Mesenchymal stem cell (in vitro differentiated cells and primary cell): ENCODE results near the gene SEC22A.

Source experiments
- DNase-seq: peaks from one replicate; pipeline ENCODE4 v3.0.0-alpha.2; 2013
- H2AFZ ChIP-seq: one replicate; pipeline ENCODE4 v1.6.1; 2013; ENCODE audit warnings: low read depth, mild to moderate bottlenecking, control low read depth, inconsistent platforms, low read length, moderate library complexity
- H2AK5ac ChIP-seq: 2 replicates; pipeline ENCODE4 v1.6.1; 2013; ENCODE audit warnings: low read length, moderate library complexity, mild to moderate bottlenecking, inconsistent platforms; ENCODE audit not compliant: severe bottlenecking
- H2BK120ac ChIP-seq: one replicate; pipeline ENCODE4 v1.6.1; 2013; ENCODE audit warnings: low read depth, mild to moderate bottlenecking, inconsistent platforms, low read length, moderate library complexity
- H2BK12ac ChIP-seq, 2 experiments: one replicate each; pipeline ENCODE4 v1.6.1; 2013; ENCODE audit warnings: inconsistent platforms in 2 of 2, low read length in 2 of 2, mild to moderate bottlenecking in 2 of 2, moderate library complexity in 2 of 2, control low read depth in 1 of 2
- H2BK15ac ChIP-seq: one replicate; pipeline ENCODE4 v1.6.1; 2013; ENCODE audit warnings: mild to moderate bottlenecking, low read depth, inconsistent platforms; ENCODE audit not compliant: poor library complexity, severe bottlenecking
- H2BK5ac ChIP-seq: 2 replicates; pipeline ENCODE4 v1.6.1; 2013; ENCODE audit warnings: low read depth, mild to moderate bottlenecking, low read length, control low read depth, inconsistent platforms; ENCODE audit not compliant: poor library complexity, severe bottlenecking
- H3K14ac ChIP-seq, 2 experiments: one replicate each; pipeline ENCODE4 v1.6.1; 2013; ENCODE audit warnings: inconsistent platforms in 2 of 2, low read length in 2 of 2, control low read depth in 1 of 2, mild to moderate bottlenecking in 1 of 2, moderate library complexity in 1 of 2
- H3K18ac ChIP-seq, 2 experiments: one replicate each; pipeline ENCODE4 v1.6.1; 2013; ENCODE audit warnings: inconsistent platforms in 2 of 2, low read length in 2 of 2, control low read depth in 1 of 2, low read depth in 1 of 2, mild to moderate bottlenecking in 1 of 2
- H3K23ac ChIP-seq, 2 experiments: one replicate each; pipeline ENCODE4 v1.6.1; 2013; ENCODE audit warnings: inconsistent platforms in 2 of 2, low read length in 2 of 2, mild to moderate bottlenecking in 2 of 2, moderate library complexity in 2 of 2, control low read depth in 1 of 2
- H3K27ac ChIP-seq: 2 replicates; pipeline ENCODE4 v1.5.1; 2013; ENCODE audit warnings: mild to moderate bottlenecking, moderate library complexity, low read length, control low read depth, inconsistent platforms; ENCODE audit not compliant: poor library complexity, severe bottlenecking
- H3K27me3 ChIP-seq, 2 experiments: 2 replicates each; pipeline versions ENCODE4 v1.6.1 to v1.7.0; 2013; ENCODE audit warnings: low read length in 2 of 2, mild to moderate bottlenecking in 2 of 2, moderate library complexity in 2 of 2, control low read depth in 1 of 2, inconsistent platforms in 1 of 2; ENCODE audit not compliant: control insufficient read depth in 1 of 2, insufficient read depth in 1 of 2
- H3K36me3 ChIP-seq, 2 experiments: 2 replicates each; pipeline versions ENCODE4 v1.6.1 to v1.7.0; 2013; ENCODE audit warnings: low read length in 2 of 2, control low read depth in 1 of 2, inconsistent platforms in 1 of 2, low read depth in 1 of 2, mild to moderate bottlenecking in 1 of 2; ENCODE audit not compliant: insufficient read depth in 2 of 2, control insufficient read depth in 1 of 2
- H3K4ac ChIP-seq, 2 experiments: one replicate each; pipeline ENCODE4 v1.6.1; 2013; ENCODE audit warnings: inconsistent platforms in 2 of 2, low read length in 2 of 2, mild to moderate bottlenecking in 2 of 2, moderate library complexity in 2 of 2, control low read depth in 1 of 2, low read depth in 1 of 2
- H3K4me1 ChIP-seq: 2 replicates; pipeline ENCODE4 v1.6.1; 2013; ENCODE audit warnings: low read depth, low read length, control low read depth; ENCODE audit not compliant: control insufficient read depth, insufficient read depth
- H3K4me2 ChIP-seq: 2 replicates; pipeline ENCODE4 v1.6.1; 2013; ENCODE audit warnings: low read length, mild to moderate bottlenecking, inconsistent platforms; ENCODE audit not compliant: poor library complexity, severe bottlenecking
- H3K4me3 ChIP-seq, 2 experiments: 2 replicates each; pipeline versions ENCODE4 v1.5.1 to v1.7.0; 2013; ENCODE audit warnings: low read length in 2 of 2, mild to moderate bottlenecking in 2 of 2, control low read depth in 1 of 2, low read depth in 1 of 2; ENCODE audit not compliant: insufficient read depth in 1 of 2
- H3K79me1 ChIP-seq: replicated peaks from 2 replicates; pipeline ENCODE4 v1.6.1; 2013; ENCODE audit warnings: mild to moderate bottlenecking, control low read depth, low read length, inconsistent platforms; ENCODE audit not compliant: poor library complexity, severe bottlenecking
- H3K9ac ChIP-seq: 2 replicates; pipeline ENCODE4 v1.7.0; 2013; ENCODE audit warnings: mild to moderate bottlenecking, low read length, moderate library complexity
- H3K9me3 ChIP-seq: 2 replicates; pipeline ENCODE4 v1.7.0; 2013; ENCODE audit warnings: mild to moderate bottlenecking, low read length; ENCODE audit not compliant: control insufficient read depth
- H4K8ac ChIP-seq: one replicate; pipeline ENCODE4 v1.6.1; 2013; ENCODE audit warnings: inconsistent platforms, mild to moderate bottlenecking, low read length, moderate library complexity
- H4K91ac ChIP-seq: one replicate; pipeline ENCODE4 v1.6.1; 2013; ENCODE audit warnings: mild to moderate bottlenecking, low read length, inconsistent platforms
- WGBS: methylation state at CpG from one replicate; pipeline ENCODE4 v1.1.7; 2013; ENCODE audit warnings: mixed read lengths; 5-methylcytosine and 5-hydroxymethylcytosine counted together

SEC22A gene

DNA sequence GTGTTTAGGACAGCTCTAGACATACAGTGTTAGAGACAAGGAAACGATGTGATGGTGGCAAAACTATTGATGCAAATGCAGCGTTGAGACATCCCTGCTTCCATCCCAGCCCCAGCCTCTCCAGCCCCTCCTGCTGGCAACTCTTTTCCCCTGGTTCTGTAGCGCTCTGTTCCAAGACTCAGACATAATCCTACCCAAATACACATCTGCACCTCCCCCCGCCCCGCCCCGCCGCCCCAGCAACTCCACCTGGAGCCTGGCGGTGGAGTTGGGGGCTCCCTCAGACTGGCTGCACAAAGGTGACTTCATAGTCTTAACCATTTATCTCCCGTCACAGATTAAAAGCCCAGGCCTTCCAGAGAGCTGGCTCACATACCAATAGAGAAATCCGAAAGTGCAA is 7.2 kb upstream of the SEC22A start:
- H3K27me3 ChIP-seq: no peaks in the 10 kb centered on the region
- H2AK5ac ChIP-seq: no peak overlapping the region
- no peak overlapping the region for H4K8ac ChIP-seq
- no peak overlapping the region for H2BK15ac ChIP-seq
- H3K27ac ChIP-seq: no peak overlapping the region
- H3K36me3 ChIP-seq: no peaks in the 10 kb centered on the region
- no peaks in the 10 kb centered on the region for H3K4me1 ChIP-seq
- no peak overlapping the region for H3K18ac ChIP-seq
- WGBS: 12% methylated on average over 9 of the region's 10 CpGs
- no peak overlapping the region for H3K4me2 ChIP-seq
- H3K79me1 ChIP-seq: no peaks in the 10 kb centered on the region
- H2BK5ac ChIP-seq: no peak overlapping the region
- H2BK120ac ChIP-seq: no peak overlapping the region
- no peak overlapping the region for H3K14ac ChIP-seq
- no peak overlapping the region for H3K4ac ChIP-seq
- H3K9me3 ChIP-seq: peaks cover 6% of the 10 kb centered on the region
- no peak overlapping the region for H2BK12ac ChIP-seq
- H3K23ac ChIP-seq: no peak overlapping the region
- peak; percentile 49 for DNase-seq
- H2AFZ ChIP-seq: no peak overlapping the region
- H4K91ac ChIP-seq: no peak overlapping the region
- H3K4me3 ChIP-seq: no peak overlapping the region
- no peak overlapping the region for H3K9ac ChIP-seq

DNA sequence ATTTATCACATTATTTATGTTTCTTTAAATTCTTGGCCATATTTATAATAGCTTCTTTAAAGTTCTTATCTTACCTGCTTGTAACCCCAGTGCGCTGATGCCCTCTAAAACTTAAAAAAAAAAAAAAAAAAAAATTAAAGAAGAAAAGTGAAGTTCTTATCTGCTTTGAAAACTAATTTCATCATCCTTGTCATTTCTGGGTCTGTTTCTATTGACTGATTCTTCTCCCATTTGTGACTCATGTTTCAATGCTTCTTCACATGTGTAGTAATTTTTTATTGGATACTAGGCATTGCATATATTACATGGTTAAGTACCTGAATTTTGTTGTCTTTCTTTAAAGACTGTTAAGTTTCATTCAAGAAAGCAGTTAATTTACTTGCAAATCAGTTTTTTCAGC is 3.4 kb upstream of the SEC22A start:
- H3K9me3 ChIP-seq: peaks cover 6% of the 10 kb centered on the region
- H2BK15ac ChIP-seq: no peak overlapping the region
- no peak overlapping the region for H3K4me2 ChIP-seq
- no peak overlapping the region for H3K18ac ChIP-seq
- peaks cover 8% of the 10 kb centered on the region for H3K79me1 ChIP-seq
- H2BK120ac ChIP-seq: no peak overlapping the region
- no peak overlapping the region for H3K9ac ChIP-seq
- DNase-seq: no peak
- no peak overlapping the region for H2BK12ac ChIP-seq
- no peak overlapping the region for H3K23ac ChIP-seq
- H3K4me3 ChIP-seq: no peak overlapping the region
- no peaks in the 10 kb centered on the region for H3K36me3 ChIP-seq
- no peak overlapping the region for H3K4ac ChIP-seq
- H2AK5ac ChIP-seq: no peak overlapping the region
- no peak overlapping the region for H2BK5ac ChIP-seq
- no peak overlapping the region for H3K27ac ChIP-seq
- H3K14ac ChIP-seq: no peak overlapping the region
- H2AFZ ChIP-seq: no peak overlapping the region
- H4K8ac ChIP-seq: no peak overlapping the region
- WGBS: no CpG with 5 or more reads among the region's 1 CpG
- peaks cover 4% of the 10 kb centered on the region for H3K4me1 ChIP-seq
- no peak overlapping the region for H4K91ac ChIP-seq
- H3K27me3 ChIP-seq: no peaks in the 10 kb centered on the region

DNA sequence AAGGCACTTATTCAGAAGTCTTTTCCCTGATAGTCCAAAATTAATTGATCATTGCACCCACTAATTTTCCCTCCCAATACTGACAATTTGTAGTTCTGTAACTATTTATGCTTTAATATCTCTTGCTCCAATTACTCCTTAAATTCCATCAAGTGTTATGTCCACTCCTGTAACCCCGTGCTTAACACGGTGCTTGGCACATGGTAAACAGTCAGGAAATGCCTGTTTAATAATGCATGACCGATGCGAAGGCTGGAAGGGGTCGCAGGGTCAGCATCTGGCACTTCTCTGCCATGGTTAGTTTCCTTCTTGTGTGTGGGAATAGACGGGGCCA is 553 bp upstream of the SEC22A start:
- Histone ChIP-seq H2BK5ac (no peak overlapping the region), H3K79me1 (peaks cover 18% of the 10 kb centered on the region)
- no peak for DNase-seq

DNA sequence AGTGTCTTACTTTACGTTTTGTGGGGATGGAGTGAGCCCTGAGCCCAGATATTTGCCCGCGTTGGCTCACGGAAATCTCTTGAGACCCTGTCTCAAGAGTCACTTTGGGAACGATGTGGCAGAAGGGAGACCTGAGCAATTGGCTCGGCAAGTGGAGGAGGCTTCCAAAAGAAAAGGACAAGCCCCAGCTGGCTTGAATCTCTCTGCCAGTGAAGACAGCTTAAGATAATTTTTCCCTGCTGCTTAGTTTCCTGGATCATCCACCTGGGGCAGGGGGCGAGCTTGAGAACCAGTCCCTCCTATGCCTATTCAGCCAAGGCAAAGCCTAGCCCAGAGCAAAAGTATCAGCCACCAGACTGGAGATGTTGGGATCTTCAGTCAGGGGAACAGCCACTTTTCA is 708 bp downstream of the SEC22A start:
- Histone ChIP-seq H4K91ac (peak overlapping the region; percentile 91), H2BK5ac (no peak overlapping the region), H3K27me3 (no peaks in the 10 kb centered on the region), H3K36me3 (no peaks in the 10 kb centered on the region), H3K9ac (peak overlapping the region; percentile 94), H3K4ac (peak overlapping the region; percentile 47 to 95), H3K23ac (no peak overlapping the region), H4K8ac (peak overlapping the region; percentile 94), H2BK15ac (no peak overlapping the region), H3K4me1 (peaks cover 4% of the 10 kb centered on the region), H3K27ac (no peak overlapping the region), H2BK120ac (no peak overlapping the region), H2AFZ (peak overlapping the region; percentile 96), H3K79me1 (peaks cover 18% of the 10 kb centered on the region), H3K4me2 (peak overlapping the region; percentile 92), H3K9me3 (peaks cover 6% of the 10 kb centered on the region), H3K18ac (no peak overlapping the region), H2AK5ac (no peak overlapping the region), H3K4me3 (peak overlapping the region; percentile 91 to 93), H2BK12ac (no peak overlapping the region), H3K14ac (no peak overlapping the region)
- WGBS: under 1% methylated on average over 7 of the region's 7 CpGs
- peak; percentile 43 for DNase-seq

More for the DNA sequence above, 553 bp upstream of the SEC22A start:
- Histone ChIP-seq H3K4me2 (peak overlapping the region; percentile 84), H3K27ac (no peak overlapping the region), H2BK120ac (no peak overlapping the region), H4K91ac (peak overlapping the region; percentile 3), H3K27me3 (no peaks in the 10 kb centered on the region), H3K4ac (peak overlapping the region; percentile 9 to 52), H3K9ac (peak overlapping the region; percentile 94), H2BK12ac (no peak overlapping the region), H3K23ac (no peak overlapping the region), H3K14ac (peak overlapping the region in 1 of 2 experiments; percentile 9), H3K36me3 (no peaks in the 10 kb centered on the region), H2BK15ac (no peak overlapping the region), H2AFZ (peak overlapping the region; percentile 90), H2AK5ac (no peak overlapping the region), H3K4me1 (peaks cover 4% of the 10 kb centered on the region), H4K8ac (peak overlapping the region; percentile 47), H3K4me3 (peak overlapping the region; percentile 39 to 93), H3K9me3 (peaks cover 6% of the 10 kb centered on the region), H3K18ac (peak overlapping the region; percentile 25 to 49)
- 12% methylated on average over 6 of the region's 6 CpGs for WGBS
